K562 (cell line): ENCODE results near the gene ACSM6. TPM values are rescaled to one million over a fixed set of nuclear protein-coding genes. Genes with fewer than 3 reads are reported as not detected.
"Not testable (repeated sequence)": the region's sequence is repeated elsewhere in the genome, so short reads cannot be mapped to it uniquely, and the experiment has no call there.

Source experiments
- ATAC-seq: fragments of 200-7000 bp; cut with Tn5 transposase; 3 replicates; pipeline ENCODE4 v1.9.1; 2020; ENCODE audit warnings: moderate library complexity
- BruUV-seq: library from RNA; stranded (reverse); fragments of 400-500 nt; replicated peaks from 2 replicates; lab custom pipeline; 2021; lab: Mats Ljungman, UMichigan
- CTCF ChIA-PET: fragments of 300-600 bp; formaldehyde crosslinking; extraction: SDS; loops from one replicate; lab custom pipeline; 2021; ENCODE audit warnings: low intra/inter-chr PET ratio; lab: Yijun Ruan, JAX
- POLR2A ChIA-PET: fragments of 300-600, 350-650 bp; sonication (Branson Sonifier 250); formaldehyde crosslinking; extraction: SDS; loops from one replicate; lab custom pipeline; 2021; ENCODE audit warnings: antibody characterized with exemption, inconsistent platforms; lab: Yijun Ruan, JAX
- DNase-seq, 4 experiments: peaks; one replicate each; pipeline versions ENCODE4 v3.0.0 to v3.0.0-alpha.2; 2011 to 2018; ENCODE audit warnings: low spot score in 3 of 4, mixed read lengths in 3 of 4; ENCODE audit errors: extremely low read depth in 1 of 4
- FAIRE-seq: peaks from 2 replicates; lab custom pipeline; 2011; peaks lifted over from hg19 to GRCh38; lab: Jason Lieb, UNC
- H2AFZ ChIP-seq: 2 replicates; pipeline ENCODE4 v1.6.0; 2011; ENCODE audit warnings: low read depth, low read length, control low read depth, inconsistent platforms
- H3K27ac ChIP-seq: fragments of 200-600 bp; 3 replicates; pipeline ENCODE4 v1.8.0; 2011; ENCODE audit warnings: low read depth, mild to moderate bottlenecking, control low read depth, inconsistent platforms, low read length, moderate library complexity, mixed read lengths; ENCODE audit errors: extremely low read depth
- H3K27me3 ChIP-seq, 2 experiments: fragments of 300-600 bp in 1 of 2; 2 replicates in 1 of 2; 3 replicates in 1 of 2; pipeline versions ENCODE4 v1.6.0 to v1.8.0; 2011; ENCODE audit warnings: inconsistent platforms in 2 of 2, low read length in 2 of 2, mild to moderate bottlenecking in 1 of 2, mixed read lengths in 1 of 2, moderate library complexity in 1 of 2; ENCODE audit not compliant: control insufficient read depth in 2 of 2, insufficient read depth in 2 of 2
- H3K36me3 ChIP-seq: fragments of 300-600 bp; 3 replicates; pipeline ENCODE4 v1.8.0; 2011; ENCODE audit warnings: mild to moderate bottlenecking, low read length, inconsistent platforms; ENCODE audit not compliant: control insufficient read depth, insufficient read depth
- H3K4me1 ChIP-seq, 2 experiments: fragments of 200-600 bp in 1 of 2; replicated peaks in 1 of 2; 2 replicates in 1 of 2; 3 replicates in 1 of 2; pipeline versions ENCODE4 v1.5.1 to v1.8.0; 2011; ENCODE audit warnings: inconsistent platforms in 2 of 2, low read length in 2 of 2, mild to moderate bottlenecking in 1 of 2, mixed read lengths in 1 of 2, moderate library complexity in 1 of 2; ENCODE audit not compliant: control insufficient read depth in 2 of 2, insufficient read depth in 2 of 2
- H3K4me2 ChIP-seq: 2 replicates; pipeline ENCODE4 v1.6.1; 2011; ENCODE audit warnings: low read length, control low read depth, inconsistent platforms, mixed read lengths; ENCODE audit not compliant: insufficient read depth
- H3K4me3 ChIP-seq: fragments of 200-600 bp; sonication (generic), shearing (Covaris generic); 2 replicates; pipeline ENCODE4 v1.5.1; 2016; ENCODE audit warnings: control low read depth, inconsistent platforms
- H3K79me2 ChIP-seq: fragments of 200-600 bp; 3 replicates; pipeline ENCODE4 v1.8.0; 2011; ENCODE audit warnings: low read length, inconsistent platforms; ENCODE audit not compliant: control insufficient read depth, insufficient read depth
- H3K9ac ChIP-seq, 2 experiments: 2 replicates each; pipeline versions ENCODE4 v1.6.0 to v1.6.1; 2011; ENCODE audit warnings: low read depth in 2 of 2, low read length in 2 of 2, control low read depth in 1 of 2, inconsistent platforms in 1 of 2, mild to moderate bottlenecking in 1 of 2, mixed read lengths in 1 of 2; ENCODE audit not compliant: insufficient read depth in 1 of 2
- H3K9me1 ChIP-seq: one replicate; pipeline ENCODE4 v1.6.0; 2011; ENCODE audit warnings: inconsistent platforms, mild to moderate bottlenecking, low read length, moderate library complexity; ENCODE audit not compliant: control insufficient read depth, insufficient read depth
- H3K9me3 ChIP-seq: replicated peaks from 2 replicates; pipeline ENCODE4 v1.5.1; 2011; ENCODE audit warnings: low read depth, low read length, inconsistent platforms; ENCODE audit not compliant: control insufficient read depth, insufficient read depth
- H4K20me1 ChIP-seq: replicated peaks from 2 replicates; pipeline ENCODE4 v1.6.1; 2011; ENCODE audit warnings: low read length, inconsistent platforms, mixed read lengths; ENCODE audit not compliant: control insufficient read depth, insufficient read depth
- RFX5 ChIP-seq: IDR thresholded peaks from 2 replicates; pipeline ENCODE4 v1.6.1; 2011; ENCODE audit warnings: low read depth, mild to moderate bottlenecking, improper control_type of control experiment, low read length
- WGBS: fragments of 100-300 bp; shearing (Covaris generic); methylation state at CpG from one replicate; pipeline ENCODE4 v1.1.6; 2016; ENCODE audit warnings: low coverage, mixed read lengths; ENCODE audit not compliant: insufficient coverage; ENCODE audit errors: missing lambda C conversion rate; 5-methylcytosine and 5-hydroxymethylcytosine counted together
- in situ Hi-C: fragments of 300-500 bp; cut with MboI; formaldehyde crosslinking; loops from 4 replicates; pipeline ENCODE4 v1.15.0; 2018; ENCODE audit warnings: inconsistent platforms, mixed read lengths
- intact Hi-C: fragments of 100-400 bp; cut with micrococcal nuclease; formaldehyde crosslinking; loops from 2 replicates; pipeline ENCODE4 v1.14.2; 2022
- polyA plus RNA-seq, 8 experiments: library from polyadenylated mRNA; depleted of rRNA in 4 of 8; stranded (reverse) in 5 of 8; unstranded in 3 of 8; fragments of >200 nt; fragmentation: Nextera tagmentation in 2 of 8; fragmentation: Illumina TruSeq in 1 of 8; extraction: Ambion mirVana in 2 of 8; extraction: Trizol in 1 of 8; gene quantifications; 2 replicates each; pipeline versions ENCODE4 v1.2.1 to v1.2.3, GENCODE V29; 2011 to 2014; ENCODE audit warnings: inconsistent platforms in 1 of 8, missing spikeins in 1 of 8
- total RNA-seq, 7 experiments: library from RNA; depleted of rRNA in 6 of 7; stranded (reverse); fragments of >200 nt in 6 of 7; fragmentation: Illumina TruSeq in 2 of 7; extraction: Trizol in 2 of 7; gene quantifications; 2 replicates each; pipeline versions ENCODE4 v1.2.1 to v1.2.3, GENCODE V29; 2011 to 2021; ENCODE audit warnings: low replicate concordance in 1 of 7

Gene ACSM6
- total and polyA plus RNA-seq, 9 of the 15 experiments (the other 6 are each of a cell fraction or from before 2014, with no cell fraction given), result not detected

GRCh38 chr10:95225136-95225535, 31.1 kb downstream of the ACSM6 start (continued):
- no peak for TF ChIP-seq RFX5

DNA sequence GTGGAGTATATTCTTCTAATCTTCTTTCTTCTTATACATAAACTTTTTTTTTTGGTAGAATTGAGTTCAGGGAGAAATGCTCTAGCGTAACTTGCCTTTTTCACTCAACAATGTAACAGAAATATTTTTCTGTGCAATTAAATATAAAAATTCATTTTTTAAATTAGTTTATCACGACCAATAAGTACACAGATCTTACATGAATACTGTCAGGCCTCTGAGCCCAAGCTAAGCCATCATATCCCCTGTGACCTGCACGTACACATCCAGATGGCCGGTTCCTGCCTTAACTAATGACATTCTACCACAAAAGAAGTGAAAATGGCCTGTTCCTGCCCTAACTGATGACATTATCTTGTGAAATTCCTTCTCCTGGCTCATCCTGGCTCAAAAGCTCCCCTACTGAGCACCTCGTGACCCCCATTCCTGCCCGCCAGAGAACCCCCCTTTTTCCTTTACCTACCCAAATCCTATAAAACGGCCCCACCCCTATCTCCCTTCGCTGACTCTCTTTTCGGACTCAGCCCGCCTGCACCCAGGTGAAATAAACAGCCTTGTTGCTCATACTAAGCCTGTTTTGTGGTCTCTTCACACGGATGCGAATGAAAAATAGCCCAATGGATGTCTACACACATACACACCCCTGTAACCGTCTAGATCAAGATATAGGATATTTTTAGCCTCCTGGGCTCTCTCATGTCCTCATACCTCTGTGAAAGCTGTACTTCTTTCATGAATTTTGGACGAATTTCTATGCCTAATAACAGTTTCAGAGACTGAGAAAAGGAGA, 35.1 kb downstream of the ACSM6 start:
- H3K4me3 ChIP-seq, H3K79me2 ChIP-seq, H3K27me3 ChIP-seq, DNase-seq, H3K9ac ChIP-seq, H2AFZ ChIP-seq, H3K27ac ChIP-seq, H3K4me1 ChIP-seq, CTCF ChIA-PET, H3K9me1 ChIP-seq, ATAC-seq, H4K20me1 ChIP-seq, H3K4me2 ChIP-seq, POLR2A ChIA-PET, H3K36me3 ChIP-seq, in situ Hi-C loops, H3K9me3 ChIP-seq, BruUV-seq, intact Hi-C loops, FAIRE-seq: not testable (repeated sequence)
- 51% methylated on average over 7 of the region's 14 CpGs for WGBS
